GM23338 (cell line): ENCODE results near the gene TK1. TPM values are rescaled to one million over a fixed set of nuclear protein-coding genes. Genes with fewer than 3 reads are reported as not detected.

Experiments used
- ATAC-seq: fragments of 200-7000 bp; cut with Tn5 transposase; 3 replicates; pipeline ENCODE4 v1.9.1; 2020
- DNase-seq: peaks from one replicate; pipeline ENCODE4 v3.0.0-alpha.2; 2015; ENCODE audit warnings: low spot score
- H2AFZ ChIP-seq: fragments of 200-600 bp; sonication (generic); 2 replicates; pipeline ENCODE4 v1.8.0; 2016; ENCODE audit warnings: antibody characterized with exemption, mild to moderate bottlenecking, moderate library complexity
- H3F3A ChIP-seq: fragments of 200-600 bp; sonication (generic); replicated peaks from 2 replicates; pipeline ENCODE4 v1.8.0; 2017; ENCODE audit warnings: antibody characterized with exemption, mixed run types, low read depth
- H3K27ac ChIP-seq: fragments of 200-600 bp; sonication (generic); 2 replicates; pipeline ENCODE4 v1.6.1; 2016; ENCODE audit warnings: low read depth
- H3K27me3 ChIP-seq: fragments of 200-600 bp; sonication (generic); 2 replicates; pipeline ENCODE4 v1.8.0; 2016; ENCODE audit warnings: mild to moderate bottlenecking, mixed run types, moderate library complexity; ENCODE audit not compliant: insufficient read depth
- H3K36me3 ChIP-seq: fragments of 200-600 bp; sonication (generic); 2 replicates; pipeline ENCODE4 v1.8.0; 2016; ENCODE audit warnings: mild to moderate bottlenecking; ENCODE audit not compliant: insufficient read depth
- H3K4me1 ChIP-seq: fragments of 200-600 bp; sonication (generic); 2 replicates; pipeline ENCODE4 v1.8.0; 2016; ENCODE audit warnings: mild to moderate bottlenecking, moderate library complexity; ENCODE audit not compliant: insufficient read depth
- H3K4me2 ChIP-seq: fragments of 200-600 bp; sonication (generic); 2 replicates; pipeline ENCODE4 v1.7.1; 2017; ENCODE audit warnings: mixed run types
- H3K4me3 ChIP-seq: fragments of 200-600 bp; sonication (generic); 2 replicates; pipeline ENCODE4 v1.6.1; 2016; ENCODE audit warnings: mixed run types
- H3K79me2 ChIP-seq: fragments of 200-600 bp; sonication (generic); replicated peaks from 2 replicates; pipeline ENCODE4 v1.8.0; 2017; ENCODE audit warnings: mild to moderate bottlenecking; ENCODE audit not compliant: insufficient read depth
- H3K9me2 ChIP-seq: fragments of 200-600 bp; sonication (generic); 2 replicates; pipeline ENCODE4 v1.8.0; 2017; ENCODE audit not compliant: insufficient read depth
- H4K20me1 ChIP-seq: fragments of 200-600 bp; sonication (generic); replicated peaks from 2 replicates; pipeline ENCODE4 v1.8.0; 2017; ENCODE audit warnings: mild to moderate bottlenecking; ENCODE audit not compliant: insufficient read depth
- H3K27ac Mint-ChIP-seq: 2 replicates; pipeline ENCODE4 v1.8.0; 2020; ENCODE audit warnings: inconsistent platforms, mild to moderate bottlenecking, moderate library complexity, mixed read lengths
- H3K27me3 Mint-ChIP-seq: 3 replicates; pipeline ENCODE4 v1.8.0; 2022; ENCODE audit warnings: low read depth, mild to moderate bottlenecking, moderate library complexity, mixed read lengths, inconsistent platforms; ENCODE audit not compliant: insufficient read depth, poor library complexity
- H3K36me3 Mint-ChIP-seq: 3 replicates; pipeline ENCODE4 v1.8.0; 2021; ENCODE audit warnings: low read depth, mild to moderate bottlenecking, inconsistent platforms, moderate library complexity, mixed read lengths
- H3K4me1 Mint-ChIP-seq: 3 replicates; pipeline ENCODE4 v1.8.0; 2020; ENCODE audit warnings: mild to moderate bottlenecking, inconsistent platforms, mixed read lengths
- H3K4me3 Mint-ChIP-seq: 3 replicates; pipeline ENCODE4 v1.8.0; 2021; ENCODE audit warnings: moderate library complexity, mild to moderate bottlenecking, inconsistent platforms, mixed read lengths
- H3K9me3 Mint-ChIP-seq: 3 replicates; pipeline ENCODE4 v1.8.0; 2020; ENCODE audit warnings: moderate library complexity, mild to moderate bottlenecking, inconsistent platforms, mixed read lengths
- CREB1 ChIP-seq: fragments of 250-450 bp; sonication (Bioruptor Pico); IDR thresholded peaks from 2 replicates; pipeline ENCODE4 v1.5.0; 2020; ENCODE audit warnings: low read depth, mild to moderate bottlenecking, moderate library complexity
- JUNB ChIP-seq: IDR thresholded peaks from one replicate; pipeline ENCODE4 v1.6.1; 2016; ENCODE audit warnings: antibody characterized with exemption; ENCODE audit not compliant: unreplicated experiment
- NANOG ChIP-seq: IDR thresholded peaks from 2 replicates; pipeline ENCODE4 v1.6.1; 2016; ENCODE audit warnings: antibody characterized with exemption, borderline replicate concordance
- POLR2AphosphoS5 ChIP-seq: IDR thresholded peaks from 2 replicates; pipeline ENCODE4 v1.6.1; 2016; ENCODE audit warnings: antibody characterized with exemption, low read depth
- STAT1 ChIP-seq: IDR thresholded peaks from one replicate; pipeline ENCODE4 v1.6.1; 2016; ENCODE audit warnings: antibody characterized with exemption; ENCODE audit not compliant: unreplicated experiment
- polyA plus RNA-seq: library from polyadenylated mRNA; unstranded; fragments of >200 nt; fragmentation: Nextera tagmentation; extraction: Ambion mirVana; gene quantifications from 2 replicates; pipeline ENCODE4 v1.2.1, GENCODE V29; 2016
- total RNA-seq: library from RNA; depleted of rRNA; stranded (reverse); fragments of >200 nt; shearing (Covaris generic); gene quantifications from 2 replicates; pipeline ENCODE4 v1.2.3, GENCODE V29; 2014
- TF ChIP-seq, protein P1 (sequence below): IDR thresholded peaks from one replicate; pipeline ENCODE4 v1.6.1; 2018; ENCODE audit warnings: antibody characterized with exemption; ENCODE audit not compliant: unreplicated experiment
- TF ChIP-seq, protein P2 (sequence below): IDR thresholded peaks from 2 replicates; pipeline ENCODE4 v1.6.1; 2016; ENCODE audit warnings: antibody characterized with exemption

Gene TK1
- total and polyA plus RNA-seq, 2 experiments from 2014 or later = 74.5 to 84.4 TPM

GRCh38 chr17:78130437-78131101 is 56.3 kb downstream of the TK1 start, which contains the start of gene TMC8 (continued):
- TF ChIP-seq, protein P1, sequence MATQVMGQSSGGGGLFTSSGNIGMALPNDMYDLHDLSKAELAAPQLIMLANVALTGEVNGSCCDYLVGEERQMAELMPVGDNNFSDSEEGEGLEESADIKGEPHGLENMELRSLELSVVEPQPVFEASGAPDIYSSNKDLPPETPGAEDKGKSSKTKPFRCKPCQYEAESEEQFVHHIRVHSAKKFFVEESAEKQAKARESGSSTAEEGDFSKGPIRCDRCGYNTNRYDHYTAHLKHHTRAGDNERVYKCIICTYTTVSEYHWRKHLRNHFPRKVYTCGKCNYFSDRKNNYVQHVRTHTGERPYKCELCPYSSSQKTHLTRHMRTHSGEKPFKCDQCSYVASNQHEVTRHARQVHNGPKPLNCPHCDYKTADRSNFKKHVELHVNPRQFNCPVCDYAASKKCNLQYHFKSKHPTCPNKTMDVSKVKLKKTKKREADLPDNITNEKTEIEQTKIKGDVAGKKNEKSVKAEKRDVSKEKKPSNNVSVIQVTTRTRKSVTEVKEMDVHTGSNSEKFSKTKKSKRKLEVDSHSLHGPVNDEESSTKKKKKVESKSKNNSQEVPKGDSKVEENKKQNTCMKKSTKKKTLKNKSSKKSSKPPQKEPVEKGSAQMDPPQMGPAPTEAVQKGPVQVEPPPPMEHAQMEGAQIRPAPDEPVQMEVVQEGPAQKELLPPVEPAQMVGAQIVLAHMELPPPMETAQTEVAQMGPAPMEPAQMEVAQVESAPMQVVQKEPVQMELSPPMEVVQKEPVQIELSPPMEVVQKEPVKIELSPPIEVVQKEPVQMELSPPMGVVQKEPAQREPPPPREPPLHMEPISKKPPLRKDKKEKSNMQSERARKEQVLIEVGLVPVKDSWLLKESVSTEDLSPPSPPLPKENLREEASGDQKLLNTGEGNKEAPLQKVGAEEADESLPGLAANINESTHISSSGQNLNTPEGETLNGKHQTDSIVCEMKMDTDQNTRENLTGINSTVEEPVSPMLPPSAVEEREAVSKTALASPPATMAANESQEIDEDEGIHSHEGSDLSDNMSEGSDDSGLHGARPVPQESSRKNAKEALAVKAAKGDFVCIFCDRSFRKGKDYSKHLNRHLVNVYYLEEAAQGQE = no peak
- TF ChIP-seq JUNB (no peak), NANOG (no peak), POLR2AphosphoS5 (no peak), STAT1 (no peak)
- TF ChIP-seq, protein P2, sequence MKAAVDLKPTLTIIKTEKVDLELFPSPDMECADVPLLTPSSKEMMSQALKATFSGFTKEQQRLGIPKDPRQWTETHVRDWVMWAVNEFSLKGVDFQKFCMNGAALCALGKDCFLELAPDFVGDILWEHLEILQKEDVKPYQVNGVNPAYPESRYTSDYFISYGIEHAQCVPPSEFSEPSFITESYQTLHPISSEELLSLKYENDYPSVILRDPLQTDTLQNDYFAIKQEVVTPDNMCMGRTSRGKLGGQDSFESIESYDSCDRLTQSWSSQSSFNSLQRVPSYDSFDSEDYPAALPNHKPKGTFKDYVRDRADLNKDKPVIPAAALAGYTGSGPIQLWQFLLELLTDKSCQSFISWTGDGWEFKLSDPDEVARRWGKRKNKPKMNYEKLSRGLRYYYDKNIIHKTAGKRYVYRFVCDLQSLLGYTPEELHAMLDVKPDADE = no peak

DNA sequence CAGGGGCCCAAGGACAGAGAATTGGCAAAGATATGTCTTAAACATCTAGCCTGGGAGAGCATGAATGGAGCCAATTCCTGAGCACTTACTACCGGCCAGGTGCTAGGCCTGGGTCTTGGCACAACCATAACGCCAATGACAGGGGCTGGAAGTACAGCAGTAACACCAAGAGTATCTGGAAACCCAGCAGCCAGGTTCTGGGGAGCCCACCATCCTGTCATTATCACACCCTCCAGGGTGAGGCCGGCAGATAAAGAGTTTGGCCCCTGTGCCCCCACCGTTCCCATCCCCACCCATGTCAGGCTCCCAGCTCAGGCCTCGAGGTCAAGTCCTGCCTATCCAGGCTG is 56.8 kb downstream of the TK1 start:
- Histone ChIP-seq H4K20me1 (no peaks in the 10 kb centered on the region), H2AFZ (no peak overlapping the region), H3K4me2 (peak overlapping the region; percentile 29; the same call in 1 of the 2 replicates), H3K79me2 (0 out of 2 replicates have a peak, but pooled peaks cover 5% of the 10 kb centered on the region), H3K9me2 (no peaks in the 10 kb centered on the region), H3K4me3 (peak overlapping the region; percentile 63; the same call in 1 of the 2 replicates), H3K27ac (no peak overlapping the region), H3K27me3 (peaks cover 22% of the 10 kb centered on the region), H3F3A (peaks cover 10% of the 10 kb centered on the region; the same call in 1 of the 2 replicates), H3K36me3 (no peaks in the 10 kb centered on the region), H3K4me1 (peaks cover 34% of the 10 kb centered on the region)
- H3K27me3 Mint-ChIP-seq = peaks cover 35% of the 10 kb centered on the region
- H3K36me3 Mint-ChIP-seq = peaks cover 2% of the 10 kb centered on the region; the same call in 1 of the 3 replicates
- no peak for ATAC-seq
- H3K4me1 Mint-ChIP-seq = peaks cover 24% of the 10 kb centered on the region
- H3K27ac Mint-ChIP-seq = no peak overlapping the region
- DNase-seq = no peak
- H3K4me3 Mint-ChIP-seq = no peak overlapping the region; the same call in 2 of the 3 replicates
- no peaks in the 10 kb centered on the region for H3K9me3 Mint-ChIP-seq
- TF ChIP-seq CREB1 (CRISPR knock-in tag) (no peak), POLR2AphosphoS5 (no peak), JUNB (no peak)
